Progenitor cell of endocrine pancreas (in vitro differentiated cells): Measurements from ENCODE around the gene CFAP43. TPM values are rescaled to one million over a fixed set of nuclear protein-coding genes. Genes with fewer than 3 reads are reported as not detected.

Source experiments
- DNase-seq: peaks from one replicate; pipeline ENCODE4 v3.0.0; 2021; ENCODE audit warnings: low spot score; ENCODE audit not compliant: unreplicated experiment
- H3K27ac Mint-ChIP-seq: 2 replicates; pipeline ENCODE4 v1.8.0; 2021; ENCODE audit warnings: mild to moderate bottlenecking, moderate library complexity, mixed read lengths
- H3K27me3 Mint-ChIP-seq: 2 replicates; pipeline ENCODE4 v1.8.0; 2021; ENCODE audit warnings: mixed read lengths
- H3K36me3 Mint-ChIP-seq: 2 replicates; pipeline ENCODE4 v1.8.0; 2022; ENCODE audit warnings: mixed read lengths; ENCODE audit not compliant: insufficient read depth
- H3K4me1 Mint-ChIP-seq: 2 replicates; pipeline ENCODE4 v1.8.0; 2021; ENCODE audit warnings: low read depth, mixed read lengths
- H3K4me3 Mint-ChIP-seq: 2 replicates; pipeline ENCODE4 v1.8.0; 2021; ENCODE audit warnings: low read depth, mild to moderate bottlenecking, moderate library complexity, mixed read lengths
- H3K9me3 Mint-ChIP-seq: 2 replicates; pipeline ENCODE4 v1.8.0; 2021; ENCODE audit warnings: low read depth, mixed read lengths
- CTCF ChIP-seq: fragments of 200-600 bp; sonication (generic); IDR thresholded peaks from one replicate; pipeline ENCODE4 v1.5.0; 2021; ENCODE audit warnings: antibody characterized with exemption, mild to moderate bottlenecking; ENCODE audit not compliant: unreplicated experiment
- long read RNA-seq: library from polyadenylated mRNA; unstranded; transcript quantifications from one replicate; pipeline ENCODE4 v2.0.0, GENCODE V29; 2020
- total RNA-seq: library from RNA; stranded (reverse); gene quantifications from 2 replicates; pipeline ENCODE4 v1.2.1, GENCODE V29; 2021

CFAP43 gene
- 4.7 and 5.4 TPM in 2 replicates for total RNA-seq
- long read RNA-seq, partial matches to known transcripts, result 2 of 8 reads
- long read RNA-seq, other reads (novel, unspliced or antisense), result 6 of 8 reads

- Mint-ChIP-seq H3K9me3 (peaks cover 13% of the 10 kb centered on the region), H3K27me3 (no peaks in the 10 kb centered on the region), H3K4me3 (peak within 1 kb of the TSS; percentile 86), H3K36me3 (peaks cover 6% of the 10 kb centered on the region), H3K27ac (peak within 1 kb of the TSS; percentile 93), H3K4me1 (peaks cover 3% of the 10 kb centered on the region)
- no peak for TF ChIP-seq CTCF
- DNase-seq, result peak; percentile 94
These were observed at the start of gene CFAP43 for GRCh38 chr10:104231784-104232612. CFAP43 (minus strand) TSS chr10:104232364; CDS start chr10:104232246, 118 bp downstream.

- Mint-ChIP-seq H3K9me3 (no peaks in the 10 kb centered on the region), H3K4me3 (no peak overlapping the region), H3K36me3 (peaks cover 1% of the 10 kb centered on the region), H3K27me3 (no peaks in the 10 kb centered on the region), H3K27ac (no peak overlapping the region), H3K4me1 (peaks cover 2% of the 10 kb centered on the region)
- TF ChIP-seq CTCF, result no peak
- DNase-seq, result no peak
These were observed 49.5 kb upstream of the CFAP43 start for GRCh38 chr10:104281694-104282093.

- DNase-seq, result no peak
- Mint-ChIP-seq H3K27ac (no peak overlapping the region), H3K4me1 (peaks cover 4% of the 10 kb centered on the region), H3K4me3 (no peak overlapping the region), H3K9me3 (no peaks in the 10 kb centered on the region), H3K27me3 (peaks cover 9% of the 10 kb centered on the region), H3K36me3 (peaks cover 1% of the 10 kb centered on the region)
- no peak for TF ChIP-seq CTCF
These were observed 47.5 kb upstream of the CFAP43 start for GRCh38 chr10:104279550-104280259.

- H3K36me3 Mint-ChIP-seq, result peaks cover 1% of the 10 kb centered on the region
- peaks cover 9% of the 10 kb centered on the region for H3K27me3 Mint-ChIP-seq
- H3K9me3 Mint-ChIP-seq, result no peaks in the 10 kb centered on the region
- H3K27ac Mint-ChIP-seq, result no peak overlapping the region
- H3K4me3 Mint-ChIP-seq, result no peak overlapping the region
- no peak for DNase-seq
- TF ChIP-seq CTCF, result no peak
- H3K4me1 Mint-ChIP-seq, result peaks cover 7% of the 10 kb centered on the region
These were observed 45.6 kb upstream of the CFAP43 start for GRCh38 chr10:104277785-104278184.

GRCh38 chr10:104276192-104276591, 44.0 kb upstream of the CFAP43 start:
- Mint-ChIP-seq H3K36me3 (peaks cover 1% of the 10 kb centered on the region), H3K27ac (no peak overlapping the region), H3K4me3 (no peak overlapping the region), H3K9me3 (no peaks in the 10 kb centered on the region), H3K27me3 (peaks cover 9% of the 10 kb centered on the region), H3K4me1 (peaks cover 5% of the 10 kb centered on the region)
- no peak for DNase-seq
- no peak for TF ChIP-seq CTCF
